HS-5 (cell line): ENCODE results near the gene RASEF.
"Not testable (repeated sequence)": the region's sequence is repeated elsewhere in the genome, so short reads cannot be mapped to it uniquely, and the experiment has no call there.

ENCODE experiments used
- DNase-seq: peaks from one replicate; pipeline ENCODE4 v3.0.0-alpha.2; 2012; ENCODE audit warnings: low read depth

RASEF gene

DNA sequence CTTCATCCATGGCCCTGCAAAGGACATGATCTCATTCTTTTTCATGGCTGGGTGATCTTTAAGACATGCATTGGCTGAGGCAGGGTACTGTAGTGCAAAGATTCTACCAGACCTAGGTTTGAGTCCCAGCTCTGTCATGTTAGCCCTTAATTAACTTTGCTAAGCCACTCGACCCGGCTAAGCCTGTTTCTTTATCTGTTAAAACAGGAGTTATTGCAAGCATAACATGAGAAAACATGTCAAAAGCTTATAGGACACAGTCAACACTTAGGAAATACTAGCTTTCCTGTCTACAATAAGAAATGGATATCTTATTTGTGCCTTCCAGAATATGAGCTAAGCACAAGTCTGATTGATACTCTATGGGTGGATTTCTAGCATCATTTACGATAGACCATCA lies 92.6 kb downstream of the RASEF start:
- no peak for DNase-seq

DNA sequence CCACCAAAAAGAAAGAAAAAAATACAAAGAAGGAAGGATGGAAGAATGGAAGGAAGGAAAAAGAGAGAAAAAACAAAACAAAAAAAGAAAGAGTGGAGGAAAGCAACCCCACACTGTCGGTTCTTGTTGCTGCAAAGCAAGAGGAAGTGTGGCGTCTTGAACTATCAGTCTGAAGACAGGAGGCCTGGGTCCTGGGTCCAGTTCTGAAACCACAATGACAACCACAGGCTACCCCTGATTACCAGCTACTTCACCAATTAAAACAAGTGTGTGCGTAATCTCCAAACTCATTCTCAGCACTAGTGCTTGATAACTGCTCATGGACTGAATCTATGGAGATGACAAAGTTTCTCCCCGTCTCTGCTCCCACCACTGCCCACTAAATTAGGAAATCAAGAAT lies 93.7 kb downstream of the RASEF start:
- no peak for DNase-seq

DNA sequence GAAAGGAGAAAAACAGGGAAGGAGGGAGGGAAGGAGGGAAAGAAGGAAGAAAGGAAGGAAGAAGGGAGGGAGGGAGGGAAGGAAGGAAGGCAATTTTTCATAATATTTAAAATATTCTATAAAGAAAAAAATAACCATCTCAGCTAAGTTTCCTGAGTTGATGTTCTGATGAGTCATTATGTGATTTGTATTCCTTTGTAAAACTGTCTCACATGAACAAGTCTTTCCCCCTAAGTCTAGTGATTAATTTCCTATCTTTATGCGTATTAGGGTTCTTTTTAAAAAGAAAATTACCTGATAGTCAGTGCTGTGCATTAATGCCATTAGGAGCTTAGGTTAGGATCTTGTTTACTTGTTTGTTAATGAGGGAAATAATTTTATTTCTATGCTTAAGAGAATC lies 94.1 kb downstream of the RASEF start:
- DNase-seq = no peak

DNA sequence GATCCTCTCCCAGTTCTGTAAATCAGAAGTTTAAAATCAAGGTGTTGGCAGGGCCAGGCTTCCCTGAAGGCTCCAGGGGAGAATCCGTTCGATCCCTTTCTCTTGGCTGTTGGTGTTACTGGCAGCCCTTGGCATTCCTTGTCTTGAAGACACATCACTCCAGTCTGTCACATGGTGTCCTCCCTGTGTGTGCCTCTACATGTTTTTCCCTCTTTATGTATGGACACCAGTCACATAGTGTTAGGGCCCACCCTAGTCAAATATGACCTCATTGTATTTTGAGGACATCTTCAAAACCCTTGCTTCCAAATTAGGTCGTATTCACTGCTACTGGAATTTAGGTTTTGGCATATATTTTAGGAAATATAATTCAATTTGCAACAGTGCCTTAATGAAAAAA lies 94.6 kb downstream of the RASEF start:
- DNase-seq = no peak

DNA sequence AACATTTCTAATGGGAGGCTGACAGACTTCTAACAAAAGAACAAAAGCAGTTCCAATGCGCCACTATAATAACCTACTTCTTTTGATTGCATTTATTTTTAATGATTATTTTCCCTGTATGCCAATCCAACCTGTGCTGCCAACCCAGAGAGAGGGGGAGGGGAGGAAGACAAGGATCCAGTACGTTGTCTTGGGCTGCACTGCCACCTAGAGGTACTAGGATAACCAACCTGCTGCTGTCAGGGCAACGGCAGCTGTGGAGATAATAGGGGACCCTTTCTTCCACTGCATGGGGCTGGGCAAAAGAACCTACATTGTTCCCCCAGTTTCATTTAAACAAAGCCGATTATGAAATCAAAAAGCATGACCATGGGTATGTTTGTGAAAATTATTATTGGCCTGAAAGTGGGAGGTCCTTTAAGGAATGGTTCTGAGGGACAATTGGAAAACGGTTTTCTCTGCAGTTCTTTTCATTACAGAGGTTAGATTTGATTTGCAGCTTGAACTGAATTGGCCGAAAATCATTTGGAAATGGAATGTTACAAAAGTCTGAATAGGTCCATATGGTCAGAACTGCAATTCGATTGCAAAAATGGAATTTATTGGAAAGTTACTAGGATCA lies 101.3 kb downstream of the RASEF start:
- peak; percentile 41 for DNase-seq

DNA sequence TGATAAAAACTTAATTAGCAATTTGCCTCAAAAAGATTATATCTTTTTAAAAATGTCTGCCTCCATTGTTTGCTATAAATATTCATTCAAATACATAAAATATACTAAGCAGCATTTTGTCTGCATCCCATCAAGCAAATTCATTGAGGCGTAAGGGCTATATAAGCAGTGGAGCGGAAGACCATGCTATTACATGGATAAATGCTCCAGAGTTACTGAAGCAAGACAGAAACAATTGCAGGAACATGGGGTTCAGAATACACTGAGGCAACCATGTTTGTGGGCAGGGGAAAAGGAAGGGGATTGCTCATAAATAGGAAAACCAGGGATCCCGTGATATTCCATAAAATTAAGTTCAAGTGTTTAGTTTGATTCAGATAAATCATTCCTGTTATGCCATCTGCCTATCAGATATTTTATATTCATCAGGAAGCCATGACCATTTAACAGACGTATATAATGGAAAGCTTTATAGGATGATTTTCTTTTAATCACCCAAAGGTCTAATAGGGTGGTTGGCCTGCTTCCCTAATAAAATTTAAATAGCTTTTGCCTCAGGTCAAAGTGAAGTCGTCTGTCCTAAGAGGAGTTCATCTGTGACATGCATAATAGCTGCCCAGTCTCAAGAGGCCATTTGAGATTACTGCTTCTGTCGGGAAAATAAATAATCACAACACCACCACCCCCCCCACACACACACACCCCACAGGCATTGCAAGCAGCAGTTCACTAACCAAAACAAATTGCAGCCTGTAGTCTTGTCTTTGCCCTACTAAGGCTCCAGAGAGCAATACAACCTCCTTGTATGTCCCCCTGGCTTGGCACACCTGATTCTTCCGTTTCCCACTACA lies 105.2 kb downstream of the RASEF start:
- no peak for DNase-seq

DNA sequence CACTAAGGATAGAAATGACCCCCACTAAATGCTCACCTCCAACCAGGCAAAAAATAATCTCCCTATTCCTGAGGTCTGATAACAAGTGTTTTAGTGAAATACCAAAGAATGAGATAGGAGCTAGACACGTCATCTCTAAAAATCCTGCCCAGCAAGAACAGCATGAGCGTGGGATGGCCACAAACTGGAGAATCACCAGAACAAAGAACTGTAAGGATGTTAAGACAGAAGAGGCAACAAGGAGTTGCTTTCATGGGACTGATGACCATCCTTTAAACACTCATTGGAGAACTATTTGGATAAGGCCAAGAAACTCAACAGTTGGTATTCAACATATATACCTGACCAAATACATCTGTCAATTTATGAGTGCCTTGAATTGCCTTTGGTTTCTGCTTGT lies 113.7 kb downstream of the RASEF start:
- no peak for DNase-seq

DNA sequence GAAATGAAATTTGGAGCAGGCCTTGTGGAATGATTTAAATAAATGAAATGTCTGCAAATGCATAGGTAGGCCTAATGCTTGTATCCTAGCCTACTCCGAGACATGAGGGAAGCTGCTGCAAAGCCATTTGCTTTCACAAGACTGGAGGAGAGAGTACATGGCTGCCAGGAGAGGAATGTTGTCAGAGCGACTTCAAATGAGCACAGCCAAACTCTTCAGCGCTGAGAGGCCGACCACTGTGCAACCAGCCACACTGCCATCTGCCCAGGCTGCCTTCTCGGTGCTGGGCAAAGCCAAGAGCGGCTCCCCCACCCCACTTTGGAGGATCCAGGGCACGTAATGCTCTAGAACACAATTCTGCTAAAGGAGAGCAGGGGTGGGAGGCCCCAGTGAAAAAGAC lies 122.6 kb downstream of the RASEF start:
- DNase-seq = no peak

DNA sequence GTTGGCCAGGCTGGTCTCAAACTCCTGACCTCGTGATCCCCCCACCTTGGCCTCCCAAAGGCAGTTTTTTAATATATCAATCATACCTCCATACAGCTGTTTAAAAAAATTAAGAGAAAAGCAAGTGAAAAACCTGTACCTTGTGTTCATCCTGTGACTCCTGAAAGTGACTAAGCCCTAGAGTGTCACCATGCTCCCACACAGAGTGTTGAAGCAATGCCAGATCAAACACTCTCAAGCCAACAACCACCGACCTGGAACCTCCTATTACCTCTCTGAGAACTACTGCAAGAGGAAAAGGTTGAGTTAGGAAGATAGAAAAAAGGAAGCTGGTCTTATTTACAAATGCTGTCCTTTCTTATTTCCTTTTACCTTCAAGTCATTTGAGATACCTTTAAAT lies 123.5 kb downstream of the RASEF start:
- no peak for DNase-seq

DNA sequence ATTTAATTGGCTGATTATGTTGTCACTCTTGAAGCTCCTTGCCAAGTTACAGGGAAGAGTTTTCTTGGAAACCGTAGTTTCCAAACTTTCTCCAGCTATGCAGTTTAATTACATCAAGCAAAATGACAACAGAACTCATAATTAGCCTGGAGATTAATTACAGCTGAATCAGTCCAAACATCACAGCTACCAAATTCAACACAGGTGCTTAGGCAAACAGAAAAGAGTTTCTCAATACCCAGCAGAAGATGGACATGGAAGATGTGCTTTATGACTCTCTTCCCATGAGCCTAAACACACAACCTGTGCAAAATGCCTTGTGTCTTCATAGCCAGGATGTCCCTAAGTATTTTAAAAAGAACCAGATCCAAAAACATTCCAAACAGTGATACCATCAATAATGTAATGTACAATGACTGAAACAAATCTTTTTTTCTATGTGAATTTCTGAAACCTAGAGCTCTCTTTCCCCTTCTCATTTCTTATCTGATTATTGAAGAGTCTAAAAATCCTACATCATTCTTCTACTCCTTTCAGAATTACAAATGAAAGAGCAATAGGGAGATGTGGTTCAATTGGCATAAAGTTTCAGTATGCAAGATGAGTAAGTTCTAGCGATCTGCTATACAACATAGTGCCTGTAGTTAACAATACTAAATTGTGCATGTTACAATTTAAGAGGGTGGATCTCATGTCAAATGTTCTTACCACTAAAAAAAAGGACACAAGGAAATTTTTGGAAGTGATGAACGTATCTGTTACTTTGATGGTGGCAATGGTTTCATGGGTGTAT lies 124.3 kb downstream of the RASEF start:
- DNase-seq = no peak

DNA sequence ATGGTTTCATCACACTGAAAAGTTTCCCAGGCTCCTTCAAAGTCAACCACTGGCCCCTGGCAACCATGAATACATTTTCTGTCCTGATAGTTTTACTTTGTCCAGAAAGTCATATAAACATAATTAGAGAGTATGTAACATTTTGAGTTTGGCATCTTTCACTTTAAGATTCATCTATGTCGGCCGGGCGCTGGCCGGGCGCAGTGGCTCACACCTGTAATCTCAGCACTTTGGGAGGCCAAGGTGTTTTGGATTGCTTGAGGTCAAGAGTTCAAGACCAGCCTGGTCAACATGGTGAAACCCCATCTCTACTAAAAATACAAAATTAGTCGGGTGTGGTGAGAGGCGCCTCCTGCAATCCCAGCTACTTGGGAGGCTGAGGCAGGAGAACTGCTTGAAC lies 126.4 kb downstream of the RASEF start:
- DNase-seq = not testable (repeated sequence)

DNA sequence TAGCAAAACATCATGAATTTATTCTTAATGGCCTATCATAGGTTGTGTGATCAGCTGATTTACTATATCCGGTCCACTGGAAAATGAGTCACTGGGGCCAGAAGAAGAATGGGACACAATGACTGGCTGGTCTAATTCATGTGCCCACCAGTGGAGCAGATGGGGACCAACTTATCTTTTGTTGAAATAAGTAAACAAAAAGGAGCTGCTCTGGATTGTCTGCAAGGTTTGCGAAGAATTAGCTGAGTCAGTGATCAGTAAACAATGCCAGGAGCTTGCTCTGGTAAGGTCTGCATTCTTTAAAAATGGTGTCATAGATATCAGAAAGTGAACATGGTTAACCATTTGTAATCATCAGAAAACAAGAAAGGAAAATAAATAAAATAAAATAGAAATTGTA lies 128.0 kb downstream of the RASEF start:
- peak; percentile 64 for DNase-seq

DNA sequence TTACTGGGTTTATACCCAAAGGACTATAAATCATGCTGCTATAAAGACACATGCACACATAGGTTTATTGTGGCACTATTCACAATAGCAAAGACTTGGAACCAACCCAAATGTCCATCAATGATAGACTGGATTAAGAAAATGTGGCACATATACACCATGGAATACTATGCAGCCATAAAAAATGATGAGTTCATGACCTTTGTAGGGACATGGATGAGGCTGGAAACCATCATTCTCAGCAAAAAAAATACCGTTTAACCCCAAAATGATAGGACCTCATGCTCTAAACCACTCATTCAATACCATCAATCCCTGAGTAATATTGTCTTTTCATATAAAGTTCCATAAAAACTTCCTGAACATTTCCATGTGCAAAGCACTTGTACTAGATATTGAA lies 128.9 kb downstream of the RASEF start:
- not testable (repeated sequence) for DNase-seq

DNA sequence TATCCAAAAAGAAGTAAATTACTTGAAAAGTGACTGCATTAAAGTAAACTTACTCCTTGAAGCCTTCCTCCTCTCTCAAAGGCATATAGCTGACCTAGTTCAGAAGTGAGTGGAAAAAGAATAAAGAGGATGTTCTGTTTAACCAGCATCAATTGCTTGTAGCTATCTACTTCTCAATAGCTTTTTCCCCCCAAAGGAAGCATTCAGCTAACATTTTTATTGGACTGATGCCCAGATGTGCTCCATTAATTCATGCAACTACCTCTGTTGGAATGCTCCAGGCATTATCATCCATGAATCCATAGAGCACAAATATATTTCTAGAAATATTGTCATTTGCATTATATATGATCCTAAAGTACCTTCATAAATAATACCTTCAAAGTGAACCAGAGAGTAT lies 132.8 kb downstream of the RASEF start:
- no peak for DNase-seq
